Kasumi-1 (cell line): ENCODE data around the gene HOXD10.

Experiments used
- DNase-seq, 2 experiments: peaks; one replicate each; lab custom pipeline; 2025; lab: John Stamatoyannopoulos, UW

Gene HOXD10

GRCh38 chr2:176096243-176096985, 20.2 kb upstream of the HOXD10 start:
- peak in 1 of 2 experiments; percentile 58 for DNase-seq

- DNase-seq: peak; percentile 86 to 93
These were observed 19.4 kb upstream of the HOXD10 start for GRCh38 chr2:176096986-176097819.

- no peak for DNase-seq
These were observed 18.7 kb upstream of the HOXD10 start for GRCh38 chr2:176097820-176098365.

GRCh38 chr2:176098366-176099158, 18.0 kb upstream of the HOXD10 start:
- DNase-seq: no peak

GRCh38 chr2:176099159-176099727, 17.3 kb upstream of the HOXD10 start:
- DNase-seq: no peak

- DNase-seq: no peak
These were observed 16.6 kb upstream of the HOXD10 start, which contains the start of gene HOXD12 for GRCh38 chr2:176099728-176100546. Gene HOXD12, plus strand, starts transcription at chr2:176099795. Its CDS starts 7 bp downstream, at chr2:176099802.

- no peak for DNase-seq
These were observed 15.9 kb upstream of the HOXD10 start for GRCh38 chr2:176100547-176101140.

GRCh38 chr2:176101216-176101830, 15.3 kb upstream of the HOXD10 start:
- DNase-seq: no peak

GRCh38 chr2:176101842-176102241, 14.7 kb upstream of the HOXD10 start:
- DNase-seq: no peak

GRCh38 chr2:176102309-176102866, 14.2 kb upstream of the HOXD10 start:
- DNase-seq: no peak

GRCh38 chr2:176103194-176103593, 13.4 kb upstream of the HOXD10 start:
- no peak for DNase-seq

- DNase-seq: no peak
These were observed 12.7 kb upstream of the HOXD10 start for GRCh38 chr2:176103742-176104315.

- DNase-seq: no peak
These were observed 12.1 kb upstream of the HOXD10 start for GRCh38 chr2:176104316-176105077.

GRCh38 chr2:176105078-176105729, 11.4 kb upstream of the HOXD10 start:
- no peak for DNase-seq

- DNase-seq: no peak
These were observed 10.6 kb upstream of the HOXD10 start for GRCh38 chr2:176105730-176106580.

GRCh38 chr2:176106581-176107539, 9.7 kb upstream of the HOXD10 start, which contains the start of gene HOXD11:
Gene HOXD11, plus strand, starts transcription at chr2:176107280. Its CDS starts 76 bp downstream, at chr2:176107356.
- DNase-seq: no peak
